GM18861 (cell line): ENCODE data around the gene PSD2.
"Not testable (repeated sequence)": the region's sequence is repeated elsewhere in the genome, so short reads cannot be mapped to it uniquely, and the experiment has no call there.

Source experiments
- ATAC-seq: cut with Tn5 transposase; IDR thresholded peaks from one replicate; pipeline ENCODE4 v1.9.1; 2021; ENCODE audit not compliant: unreplicated experiment

The PSD2 gene

GRCh38 chr5:139789116-139789844, 6.3 kb upstream of the PSD2 start:
- ATAC-seq = no peak

- ATAC-seq = no peak
Measured at GRCh38 chr5:139789845-139790189, 5.8 kb upstream of the PSD2 start.

- ATAC-seq = no peak
Measured at GRCh38 chr5:139792218-139792617, 3.4 kb upstream of the PSD2 start.

DNA sequence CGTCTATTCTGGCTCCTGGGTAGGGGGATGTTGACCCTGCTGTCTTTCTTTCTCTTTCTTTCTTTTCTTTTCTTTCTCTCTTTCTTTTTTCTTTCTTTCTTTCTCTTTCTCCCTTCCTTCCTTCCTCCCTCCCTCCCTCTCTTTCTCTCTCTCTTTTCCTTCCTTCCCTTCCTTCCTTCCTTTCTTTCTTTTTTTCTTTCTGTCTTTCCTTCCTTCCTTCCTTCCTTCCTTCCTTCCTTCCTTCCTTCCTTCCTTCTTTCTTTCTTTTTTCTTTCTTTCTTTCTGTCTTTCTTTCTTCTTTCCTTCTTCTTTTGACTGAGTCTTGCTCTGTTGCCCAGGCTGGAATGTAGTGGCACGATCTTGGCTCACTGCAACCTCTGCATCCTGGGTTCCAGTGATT, 3.0 kb upstream of the PSD2 start:
- not testable (repeated sequence) for ATAC-seq

DNA sequence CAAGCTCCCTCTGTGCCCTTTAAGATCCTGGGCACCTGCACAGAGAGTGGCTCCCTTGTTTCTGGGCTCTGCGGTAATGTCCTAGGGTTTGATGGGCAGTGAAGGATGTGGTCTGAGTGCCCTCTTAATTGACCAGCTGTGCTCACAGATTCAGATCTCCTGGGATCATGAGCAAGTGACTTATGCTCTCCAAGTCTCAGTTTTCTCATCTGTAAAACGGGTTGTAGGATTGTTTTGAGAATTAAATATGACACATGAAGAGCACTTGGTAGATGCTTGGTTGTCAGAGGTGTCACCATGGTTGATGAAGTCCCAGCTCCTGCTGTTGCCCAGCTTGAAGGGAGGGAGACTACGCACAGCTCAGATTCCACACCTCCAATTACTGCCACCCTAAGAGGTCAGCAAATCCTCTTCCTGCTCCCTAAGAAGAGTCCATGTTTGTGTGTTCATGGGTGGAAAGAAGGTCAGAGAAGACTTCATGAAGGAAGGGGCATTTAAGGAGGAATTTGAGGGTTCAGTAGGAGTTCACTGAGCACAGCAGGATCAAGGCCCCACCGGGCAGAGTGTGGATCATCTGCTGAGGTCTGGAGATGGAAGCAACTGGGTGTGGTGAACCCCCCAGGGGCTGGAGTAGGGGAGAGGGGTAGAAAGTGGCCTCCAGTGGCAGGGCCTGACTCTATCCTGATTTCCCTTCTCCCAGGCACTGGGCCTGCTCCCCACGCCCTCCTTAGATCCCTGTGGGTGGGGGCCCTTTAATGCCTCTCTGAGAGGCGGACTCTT, 1.4 kb upstream of the PSD2 start:
- no peak for ATAC-seq

- ATAC-seq = no peak
Measured at GRCh38 chr5:139796061-139796806, 626 bp downstream of the PSD2 start.

DNA sequence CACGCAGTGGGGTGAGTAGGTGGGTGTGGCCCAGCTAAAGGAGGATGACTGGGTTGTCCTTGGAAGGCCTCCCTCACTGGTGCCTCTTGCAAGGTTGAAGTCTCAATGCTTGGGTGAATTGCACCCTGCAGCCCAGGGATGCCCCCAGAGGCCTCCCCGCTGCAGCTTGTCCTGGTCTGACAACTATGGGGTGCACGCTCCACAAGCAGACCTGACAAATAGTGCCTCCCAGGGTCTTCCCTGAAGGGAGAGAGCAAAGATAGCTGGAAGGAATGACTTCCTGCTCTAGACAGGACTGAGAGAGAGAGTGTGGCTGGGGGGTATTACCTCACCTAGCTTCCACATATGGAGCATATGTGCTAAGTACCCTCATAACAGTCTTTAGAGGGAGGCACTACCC, 1.7 kb downstream of the PSD2 start:
- no peak for ATAC-seq

- ATAC-seq = no peak
Measured at GRCh38 chr5:139797856-139798510, 2.4 kb downstream of the PSD2 start.

- ATAC-seq = no peak
Measured at GRCh38 chr5:139798883-139799282, 3.3 kb downstream of the PSD2 start.

GRCh38 chr5:139799359-139799758, 3.8 kb downstream of the PSD2 start:
- no peak for ATAC-seq

- ATAC-seq = no peak
Measured at GRCh38 chr5:139803978-139804377, 8.4 kb downstream of the PSD2 start.

DNA sequence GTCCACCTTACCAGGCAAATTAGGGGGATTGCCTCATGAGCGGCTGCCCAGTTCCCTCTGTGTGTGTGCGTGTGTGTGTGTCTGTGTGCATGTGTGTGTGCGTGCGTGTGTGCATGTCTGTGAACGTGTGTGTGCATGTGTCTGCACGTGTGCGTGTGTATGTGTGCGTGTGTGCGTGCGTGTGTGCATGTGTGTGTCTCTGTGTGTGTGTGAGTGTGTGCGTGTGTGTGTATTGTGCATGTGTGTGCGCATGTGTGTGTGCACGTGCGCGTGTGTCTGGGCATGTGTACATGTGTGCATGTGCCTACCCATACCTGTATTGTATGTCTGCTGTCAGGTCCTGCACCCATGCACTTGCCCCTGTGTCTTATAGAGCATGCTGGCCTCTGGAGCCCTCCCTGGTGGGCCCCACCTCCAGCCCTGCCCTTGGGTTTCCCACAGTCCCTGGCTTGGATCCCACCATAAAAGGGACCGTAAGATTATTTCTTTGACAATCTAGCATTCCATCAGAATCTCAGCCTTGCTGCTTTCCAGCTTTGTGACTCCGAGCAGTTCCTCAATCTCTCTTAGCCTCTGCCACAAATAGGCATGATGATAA, 9.3 kb downstream of the PSD2 start:
- no peak for ATAC-seq

DNA sequence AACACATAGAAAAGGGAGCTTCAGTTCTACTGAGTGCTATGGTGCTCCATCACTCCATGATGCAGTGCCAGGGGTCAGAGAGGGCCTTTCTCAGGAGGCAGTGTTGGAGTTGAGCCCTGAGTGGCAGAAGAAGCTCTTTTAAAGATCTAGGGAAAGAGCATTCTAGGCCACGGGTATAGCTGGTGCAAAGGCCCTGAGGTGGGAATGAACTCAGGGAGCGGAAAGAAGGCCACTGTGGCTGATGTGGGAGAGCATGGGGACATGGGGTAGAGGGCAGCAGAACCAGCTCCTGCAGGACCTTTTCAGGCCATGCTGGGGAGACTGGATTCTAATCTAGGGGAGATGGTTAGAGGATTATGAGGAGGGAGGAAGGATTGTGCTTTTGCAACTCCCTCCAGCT, 9.9 kb downstream of the PSD2 start:
- no peak for ATAC-seq

GRCh38 chr5:139806111-139806510, 10.5 kb downstream of the PSD2 start:
- ATAC-seq = no peak

GRCh38 chr5:139806726-139807646, 11.4 kb downstream of the PSD2 start:
- ATAC-seq = no peak

- no peak for ATAC-seq
Measured at GRCh38 chr5:139807647-139808030, 12.0 kb downstream of the PSD2 start.

DNA sequence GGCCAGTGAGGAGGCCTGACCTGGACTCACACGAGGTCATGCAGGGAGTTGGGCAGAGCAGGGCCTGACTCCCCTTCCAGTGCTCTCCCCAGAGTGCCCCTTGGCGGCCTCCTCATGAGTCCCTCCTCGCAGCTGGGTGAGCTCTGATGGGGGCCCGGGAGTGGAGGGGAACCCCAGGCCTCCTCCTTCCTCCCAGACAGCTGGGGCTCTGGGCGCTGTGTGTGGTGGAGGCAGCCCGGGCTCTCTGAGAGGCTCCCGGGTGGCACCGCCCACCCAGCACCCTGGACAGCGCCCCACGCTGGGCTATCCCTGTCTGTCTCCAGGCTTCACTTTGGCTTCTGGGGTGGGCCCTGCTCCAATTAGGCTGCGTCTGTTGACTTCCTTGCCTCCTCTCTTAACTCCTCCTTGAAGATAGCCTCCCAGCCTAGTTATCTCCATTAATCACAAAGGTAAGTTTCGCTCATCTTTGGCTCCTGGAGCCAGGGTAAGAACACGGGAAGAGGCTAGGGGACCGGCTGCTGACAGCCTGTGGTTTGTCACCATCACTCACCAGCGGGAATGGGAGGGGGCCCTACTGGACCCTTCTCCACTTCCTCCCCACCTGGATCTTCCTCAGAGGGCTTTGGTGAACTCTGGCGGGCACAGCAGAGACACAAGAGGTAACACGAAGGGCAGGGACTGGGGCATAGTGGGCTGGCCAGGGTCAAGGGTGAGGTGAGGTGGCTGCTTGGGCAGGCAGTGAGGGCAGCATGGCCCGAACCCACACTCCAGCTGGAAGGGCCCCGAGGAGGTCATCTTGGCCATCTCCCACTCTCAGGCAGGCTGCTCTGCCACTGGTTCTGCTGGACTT, 13.1 kb downstream of the PSD2 start:
- ATAC-seq = no peak

DNA sequence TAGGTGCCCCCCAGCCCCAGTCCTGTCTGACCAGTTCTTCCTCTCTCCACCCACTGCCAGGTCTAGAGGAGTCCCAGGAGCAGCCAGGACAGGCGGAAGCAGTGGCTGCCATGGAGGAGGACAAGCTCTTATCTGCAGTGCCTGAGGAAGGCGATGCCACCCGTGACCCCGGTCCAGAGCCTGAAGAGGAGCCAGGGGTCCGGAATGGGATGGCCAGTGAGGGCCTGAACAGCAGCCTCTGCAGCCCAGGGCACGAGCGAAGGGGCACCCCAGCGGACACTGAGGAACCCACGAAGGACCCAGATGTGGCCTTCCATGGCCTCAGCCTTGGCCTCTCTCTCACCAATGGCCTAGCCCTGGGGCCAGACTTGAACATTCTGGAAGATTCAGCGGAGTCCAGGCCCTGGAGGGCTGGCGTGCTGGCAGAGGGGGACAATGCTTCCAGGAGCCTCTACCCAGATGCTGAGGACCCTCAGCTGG, 13.8 kb downstream of the PSD2 start:
- ATAC-seq = no peak
